SK-N-SH (cell line): ENCODE data around the gene STIL. TPM values are rescaled to one million over a fixed set of nuclear protein-coding genes. Genes with fewer than 3 reads are reported as not detected.

Experiments
- CTCF ChIA-PET: fragments of 300-600, 350-600 bp; formaldehyde crosslinking; extraction: SDS; loops from one replicate; lab custom pipeline; 2021; lab: Yijun Ruan, JAX
- POLR2A ChIA-PET: fragments of 350-600 bp; sonication (Branson Sonifier 250); formaldehyde crosslinking; extraction: SDS; loops from one replicate; lab custom pipeline; 2020; ENCODE audit warnings: antibody characterized with exemption, inconsistent platforms; lab: Yijun Ruan, JAX
- DNase-seq: peaks from one replicate; pipeline ENCODE4 v3.0.0; 2012
- H2AFZ ChIP-seq: fragments of 200-600 bp; sonication (generic); 2 replicates; pipeline ENCODE4 v1.8.1; 2016; ENCODE audit warnings: antibody characterized with exemption, mild to moderate bottlenecking, low read depth
- H3F3A ChIP-seq: fragments of 200-600 bp; sonication (generic); replicated peaks from 2 replicates; pipeline ENCODE3; 2016; ENCODE audit warnings: antibody characterized with exemption, mild to moderate bottlenecking; ENCODE audit not compliant: insufficient read depth
- H3K27ac ChIP-seq, 2 experiments: fragments of 200-500 bp in 1 of 2; fragments of 200-600 bp in 1 of 2; sonication (Bioruptor generic) in 1 of 2; sonication (generic), shearing (Covaris generic) in 1 of 2; 2 replicates each; pipeline versions ENCODE4 v1.5.1 to v1.6.1; 2014 to 2016; ENCODE audit warnings: low read depth in 2 of 2, inconsistent platforms in 1 of 2, low read length in 1 of 2, mild to moderate bottlenecking in 1 of 2, mixed read lengths in 1 of 2
- H3K27me3 ChIP-seq: fragments of 200-600 bp; sonication (generic), shearing (Covaris generic); 2 replicates; pipeline ENCODE4 v1.6.1; 2016; ENCODE audit warnings: mixed run types; ENCODE audit not compliant: insufficient read depth
- H3K36me3 ChIP-seq, 2 experiments: fragments of 200-500 bp in 1 of 2; fragments of 200-600 bp in 1 of 2; sonication (Bioruptor generic) in 1 of 2; sonication (generic) in 1 of 2; replicated peaks in 1 of 2; 2 replicates each; pipeline versions ENCODE3 to v1.5.1; 2014 to 2016; ENCODE audit warnings: low read length in 1 of 2, mild to moderate bottlenecking in 1 of 2; ENCODE audit not compliant: insufficient read depth in 2 of 2, control insufficient read depth in 1 of 2
- H3K4me1 ChIP-seq, 2 experiments: fragments of 200-500 bp in 1 of 2; fragments of 200-600 bp in 1 of 2; sonication (Bioruptor generic) in 1 of 2; sonication (generic), shearing (Covaris generic) in 1 of 2; 2 replicates each; pipeline versions ENCODE4 v1.5.1 to v1.6.1; 2014 to 2016; ENCODE audit warnings: low read depth in 1 of 2, low read length in 1 of 2, mixed run types in 1 of 2; ENCODE audit not compliant: insufficient read depth in 2 of 2, control insufficient read depth in 1 of 2
- H3K4me2 ChIP-seq: fragments of 200-600 bp; sonication (generic), shearing (Covaris generic); 2 replicates; pipeline ENCODE4 v1.6.1; 2017; ENCODE audit warnings: mixed run types
- H3K4me3 ChIP-seq, 2 experiments: fragments of 200-500 bp in 1 of 2; fragments of 200-600 bp in 1 of 2; sonication (Bioruptor generic) in 1 of 2; sonication (generic), shearing (Covaris generic) in 1 of 2; 2 replicates each; pipeline versions ENCODE4 v1.5.1 to v1.8.1; 2014 to 2016; ENCODE audit warnings: low read depth in 2 of 2, inconsistent platforms in 1 of 2, low read length in 1 of 2, mild to moderate bottlenecking in 1 of 2, mixed read lengths in 1 of 2, moderate library complexity in 1 of 2
- H3K79me2 ChIP-seq: fragments of 200-600 bp; sonication (generic); 2 replicates; pipeline ENCODE4 v1.8.1; 2017; ENCODE audit warnings: mild to moderate bottlenecking; ENCODE audit not compliant: insufficient read depth
- H3K9ac ChIP-seq: fragments of 200-600 bp; sonication (generic); 2 replicates; pipeline ENCODE4 v1.6.1; 2017; ENCODE audit warnings: mixed run types
- H3K9me2 ChIP-seq: fragments of 200-600 bp; sonication (generic); 2 replicates; pipeline ENCODE4 v1.6.1; 2017; ENCODE audit warnings: mixed run types
- H3K9me3 ChIP-seq: fragments of 200-600 bp; sonication (generic); 2 replicates; pipeline ENCODE4 v1.6.1; 2017; ENCODE audit warnings: mixed run types, mild to moderate bottlenecking, moderate library complexity
- H4K20me1 ChIP-seq: fragments of 200-600 bp; sonication (generic); 2 replicates; pipeline ENCODE4 v1.6.1; 2017; ENCODE audit warnings: mild to moderate bottlenecking, mixed run types; ENCODE audit not compliant: insufficient read depth
- ELF1 ChIP-seq: IDR thresholded peaks from 2 replicates; pipeline ENCODE4 v1.4.0; 2012
- EZH2phosphoT487 ChIP-seq: fragments of 200-600 bp; sonication (generic); IDR thresholded peaks from 2 replicates; pipeline ENCODE4 v1.6.1; 2017; ENCODE audit warnings: low read depth, mixed run types, mild to moderate bottlenecking, antibody characterized with exemption, moderate library complexity, borderline replicate concordance
- FOSL2 ChIP-seq: IDR thresholded peaks from 2 replicates; pipeline ENCODE4 v1.4.0; 2012; ENCODE audit warnings: low read depth, mild to moderate bottlenecking, moderate library complexity, borderline replicate concordance
- FOXM1 ChIP-seq: IDR thresholded peaks from 2 replicates; pipeline ENCODE4 v1.4.0; 2012; ENCODE audit warnings: low read depth, mild to moderate bottlenecking
- GABPA ChIP-seq: IDR thresholded peaks from 2 replicates; pipeline ENCODE4 v1.4.0; 2012; ENCODE audit warnings: low read depth, mild to moderate bottlenecking
- JUND ChIP-seq: IDR thresholded peaks from 2 replicates; pipeline ENCODE4 v1.4.0; 2012
- MXI1 ChIP-seq: IDR thresholded peaks from 2 replicates; pipeline ENCODE4 v1.6.1; 2012; ENCODE audit warnings: mild to moderate bottlenecking, low read depth, low read length, improper control_type of control experiment
- NRF1 ChIP-seq: IDR thresholded peaks from 2 replicates; pipeline ENCODE4 v1.6.1; 2012; ENCODE audit warnings: low read depth, mild to moderate bottlenecking, low read length
- POLR2AphosphoS5 ChIP-seq: IDR thresholded peaks from 2 replicates; pipeline ENCODE4 v1.6.1; 2012; ENCODE audit warnings: low read depth, low read length
- RCOR1 ChIP-seq: fragments of 150-350 bp; IDR thresholded peaks from 2 replicates; pipeline ENCODE4 v1.6.1; 2017; ENCODE audit warnings: antibody characterized with exemption, low read length
- RXRA ChIP-seq: IDR thresholded peaks from 2 replicates; pipeline ENCODE4 v1.4.0; 2012; ENCODE audit warnings: low read depth, mild to moderate bottlenecking, borderline replicate concordance
- SIN3A ChIP-seq: IDR thresholded peaks from 2 replicates; pipeline ENCODE4 v1.6.1; 2012; ENCODE audit warnings: low read depth, mild to moderate bottlenecking, low read length, moderate library complexity, borderline replicate concordance
- SMC3 ChIP-seq: IDR thresholded peaks from 2 replicates; pipeline ENCODE4 v1.6.1; 2012; ENCODE audit warnings: low read depth, low read length, improper control_type of control experiment
- TCF12 ChIP-seq: IDR thresholded peaks from 2 replicates; pipeline ENCODE4 v1.4.0; 2012
- WGBS: methylation state at CpG from one replicate; pipeline ENCODE4 v1.1.6; 2017; ENCODE audit warnings: low lambda C conversion rate; 5-methylcytosine and 5-hydroxymethylcytosine counted together
- polyA plus RNA-seq, 3 experiments: library from polyadenylated mRNA; depleted of rRNA; stranded (reverse); fragments of >200 nt; gene quantifications; 2 replicates each; pipeline ENCODE4 v1.2.3, GENCODE V29; 2012
- TF ChIP-seq, protein P1 (sequence below): fragments of 200-600 bp; sonication (generic); IDR thresholded peaks from 2 replicates; pipeline ENCODE4 v1.6.1; 2017; ENCODE audit warnings: antibody characterized with exemption, mild to moderate bottlenecking, moderate library complexity
- TF ChIP-seq, protein P2 (sequence below): IDR thresholded peaks from 2 replicates; pipeline ENCODE4; 2012
- TF ChIP-seq, protein P3 (sequence below): IDR thresholded peaks from 2 replicates; pipeline ENCODE4 v1.4.0; 2012; ENCODE audit warnings: low read depth, borderline replicate concordance
- TF ChIP-seq, protein P4 (sequence below): IDR thresholded peaks from 2 replicates; pipeline ENCODE4 v1.4.0; 2012; ENCODE audit warnings: low read depth, borderline replicate concordance

Gene STIL
- polyA plus RNA-seq, 1 of the 3 experiments (the other 2 are of a cell fraction), result 4.9 TPM

DNA sequence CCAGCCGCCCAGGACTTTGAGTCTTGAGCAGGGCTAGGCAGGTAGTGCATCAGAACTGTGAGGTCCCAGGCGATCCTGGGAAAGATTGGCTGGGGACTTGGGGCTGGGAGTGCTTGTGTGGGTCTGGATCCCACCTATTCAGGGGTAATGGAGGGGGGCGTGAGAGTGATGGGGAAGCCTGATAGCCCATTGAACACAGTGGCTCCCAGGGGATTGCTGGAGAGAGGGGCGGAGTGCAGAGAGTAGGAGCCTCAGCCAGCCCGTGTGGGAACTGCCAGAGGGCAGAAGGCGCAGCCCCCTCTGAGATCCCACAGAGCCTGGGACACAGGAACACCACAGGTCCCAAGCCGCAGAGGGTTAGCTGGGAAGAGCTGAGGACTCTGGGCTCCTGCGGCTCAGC, 104.9 kb downstream of the STIL start (continued):
- TF ChIP-seq NRF1 (no peak), ELF1 (no peak)
- TF ChIP-seq, all 33 proteins: peak for 0

DNA sequence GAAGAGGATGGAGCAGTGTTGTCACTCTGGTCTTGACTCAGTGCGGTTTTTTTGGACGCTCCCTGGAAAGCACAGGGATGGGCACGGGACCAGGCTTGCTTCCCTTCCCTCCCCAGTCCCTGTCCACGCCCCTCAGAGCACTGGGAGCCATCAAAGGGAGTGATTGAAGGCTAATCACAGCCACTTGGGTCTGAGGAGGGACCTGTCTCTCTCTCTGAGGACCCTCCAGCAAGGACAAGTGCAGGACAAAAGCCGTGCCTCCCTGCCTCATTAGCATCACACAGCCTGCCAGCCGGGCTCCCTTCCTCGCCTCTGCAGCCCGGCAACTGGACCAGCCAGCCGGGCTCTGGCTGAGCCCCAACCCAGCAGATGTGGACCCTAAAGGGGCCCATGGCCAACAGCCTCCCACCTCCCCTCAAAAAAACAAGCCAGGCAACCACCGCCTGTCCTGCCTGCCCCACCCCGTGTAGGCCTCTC, 105.5 kb downstream of the STIL start:
- Histone ChIP-seq H3F3A (no peaks in the 10 kb centered on the region), H3K9me2 (no peaks in the 10 kb centered on the region), H4K20me1 (no peaks in the 10 kb centered on the region), H3K4me3 (no peak overlapping the region), H3K9me3 (no peaks in the 10 kb centered on the region), H3K4me1 (no peaks in the 10 kb centered on the region), H3K4me2 (no peak overlapping the region), H3K36me3 (no peaks in the 10 kb centered on the region), H3K79me2 (no peaks in the 10 kb centered on the region), H3K27me3 (peaks cover 10% of the 10 kb centered on the region; the same call in 1 of the 2 replicates), H3K27ac (no peak overlapping the region), H2AFZ (no peak overlapping the region), H3K9ac (no peak overlapping the region)
- WGBS, result 84% methylated on average over 6 of the region's 11 CpGs
- no peak for TF ChIP-seq FOSL2
- no peak for TF ChIP-seq POLR2AphosphoS5
- TF ChIP-seq NRF1, result no peak
- TF ChIP-seq RCOR1, result no peak
- no peak for TF ChIP-seq TCF12
- TF ChIP-seq, protein P1, sequence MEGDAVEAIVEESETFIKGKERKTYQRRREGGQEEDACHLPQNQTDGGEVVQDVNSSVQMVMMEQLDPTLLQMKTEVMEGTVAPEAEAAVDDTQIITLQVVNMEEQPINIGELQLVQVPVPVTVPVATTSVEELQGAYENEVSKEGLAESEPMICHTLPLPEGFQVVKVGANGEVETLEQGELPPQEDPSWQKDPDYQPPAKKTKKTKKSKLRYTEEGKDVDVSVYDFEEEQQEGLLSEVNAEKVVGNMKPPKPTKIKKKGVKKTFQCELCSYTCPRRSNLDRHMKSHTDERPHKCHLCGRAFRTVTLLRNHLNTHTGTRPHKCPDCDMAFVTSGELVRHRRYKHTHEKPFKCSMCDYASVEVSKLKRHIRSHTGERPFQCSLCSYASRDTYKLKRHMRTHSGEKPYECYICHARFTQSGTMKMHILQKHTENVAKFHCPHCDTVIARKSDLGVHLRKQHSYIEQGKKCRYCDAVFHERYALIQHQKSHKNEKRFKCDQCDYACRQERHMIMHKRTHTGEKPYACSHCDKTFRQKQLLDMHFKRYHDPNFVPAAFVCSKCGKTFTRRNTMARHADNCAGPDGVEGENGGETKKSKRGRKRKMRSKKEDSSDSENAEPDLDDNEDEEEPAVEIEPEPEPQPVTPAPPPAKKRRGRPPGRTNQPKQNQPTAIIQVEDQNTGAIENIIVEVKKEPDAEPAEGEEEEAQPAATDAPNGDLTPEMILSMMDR, result no peak
- TF ChIP-seq SMC3, result no peak
- TF ChIP-seq JUND, result no peak
- TF ChIP-seq RXRA, result no peak
- TF ChIP-seq, protein P2, sequence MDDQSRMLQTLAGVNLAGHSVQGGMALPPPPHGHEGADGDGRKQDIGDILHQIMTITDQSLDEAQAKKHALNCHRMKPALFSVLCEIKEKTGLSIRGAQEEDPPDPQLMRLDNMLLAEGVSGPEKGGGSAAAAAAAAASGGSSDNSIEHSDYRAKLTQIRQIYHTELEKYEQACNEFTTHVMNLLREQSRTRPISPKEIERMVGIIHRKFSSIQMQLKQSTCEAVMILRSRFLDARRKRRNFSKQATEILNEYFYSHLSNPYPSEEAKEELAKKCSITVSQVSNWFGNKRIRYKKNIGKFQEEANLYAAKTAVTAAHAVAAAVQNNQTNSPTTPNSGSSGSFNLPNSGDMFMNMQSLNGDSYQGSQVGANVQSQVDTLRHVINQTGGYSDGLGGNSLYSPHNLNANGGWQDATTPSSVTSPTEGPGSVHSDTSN, result no peak
- ChIA-PET CTCF (interaction anchor here (1.1 to 4.2 kb wide), 3 partner anchors 15 to 54 kb away, joined by 3 to 25 read pairs (median 3); no protein-coding TSS in a partner anchor), POLR2A (no interaction called here)
- no peak for DNase-seq

DNA sequence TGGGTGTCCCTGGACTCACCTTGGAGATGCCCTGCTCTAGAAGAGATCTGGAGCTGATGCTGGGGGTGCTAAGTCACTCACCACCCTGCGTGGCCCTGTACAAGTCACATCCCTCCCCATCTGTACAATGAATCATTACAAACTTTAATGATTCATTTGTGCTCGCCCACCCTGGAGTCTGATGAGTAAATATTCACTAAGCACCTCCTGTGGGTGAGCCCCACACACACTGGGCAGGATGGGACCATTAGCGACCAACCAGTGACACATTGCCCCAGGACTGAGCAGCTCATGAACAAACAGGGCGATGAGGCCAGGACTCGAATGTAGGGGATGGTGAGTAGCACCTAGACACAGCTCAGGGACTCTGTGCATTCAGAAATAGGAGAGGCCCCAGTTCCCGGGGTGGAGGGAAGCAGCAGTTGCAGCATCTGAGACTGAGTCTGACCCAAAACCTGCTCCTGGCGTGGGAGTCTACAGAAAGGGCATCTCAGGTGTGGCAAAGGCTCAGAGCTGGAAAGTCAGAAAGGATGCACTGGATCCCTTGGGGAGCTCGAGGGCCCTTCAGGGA, 106.1 kb downstream of the STIL start:
- TF ChIP-seq, protein P3, sequence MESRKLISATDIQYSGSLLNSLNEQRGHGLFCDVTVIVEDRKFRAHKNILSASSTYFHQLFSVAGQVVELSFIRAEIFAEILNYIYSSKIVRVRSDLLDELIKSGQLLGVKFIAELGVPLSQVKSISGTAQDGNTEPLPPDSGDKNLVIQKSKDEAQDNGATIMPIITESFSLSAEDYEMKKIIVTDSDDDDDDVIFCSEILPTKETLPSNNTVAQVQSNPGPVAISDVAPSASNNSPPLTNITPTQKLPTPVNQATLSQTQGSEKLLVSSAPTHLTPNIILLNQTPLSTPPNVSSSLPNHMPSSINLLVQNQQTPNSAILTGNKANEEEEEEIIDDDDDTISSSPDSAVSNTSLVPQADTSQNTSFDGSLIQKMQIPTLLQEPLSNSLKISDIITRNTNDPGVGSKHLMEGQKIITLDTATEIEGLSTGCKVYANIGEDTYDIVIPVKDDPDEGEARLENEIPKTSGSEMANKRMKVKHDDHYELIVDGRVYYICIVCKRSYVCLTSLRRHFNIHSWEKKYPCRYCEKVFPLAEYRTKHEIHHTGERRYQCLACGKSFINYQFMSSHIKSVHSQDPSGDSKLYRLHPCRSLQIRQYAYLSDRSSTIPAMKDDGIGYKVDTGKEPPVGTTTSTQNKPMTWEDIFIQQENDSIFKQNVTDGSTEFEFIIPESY, result no peak
- TF ChIP-seq MXI1 (no peak), JUND (no peak), NRF1 (no peak), SIN3A (no peak), GABPA (no peak), EZH2phosphoT487 (no peak), ELF1 (no peak), FOXM1 (no peak)
- TF ChIP-seq, protein P2, result no peak
- TF ChIP-seq, protein P4, sequence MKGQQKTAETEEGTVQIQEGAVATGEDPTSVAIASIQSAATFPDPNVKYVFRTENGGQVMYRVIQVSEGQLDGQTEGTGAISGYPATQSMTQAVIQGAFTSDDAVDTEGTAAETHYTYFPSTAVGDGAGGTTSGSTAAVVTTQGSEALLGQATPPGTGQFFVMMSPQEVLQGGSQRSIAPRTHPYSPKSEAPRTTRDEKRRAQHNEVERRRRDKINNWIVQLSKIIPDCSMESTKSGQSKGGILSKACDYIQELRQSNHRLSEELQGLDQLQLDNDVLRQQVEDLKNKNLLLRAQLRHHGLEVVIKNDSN, result no peak
- TF ChIP-seq, all 33 proteins: peak for 0
- Histone ChIP-seq H3K27me3 (peaks cover 10% of the 10 kb centered on the region; the same call in 1 of the 2 replicates), H3K27ac (no peak overlapping the region), H3K79me2 (no peaks in the 10 kb centered on the region), H4K20me1 (no peaks in the 10 kb centered on the region), H3F3A (no peaks in the 10 kb centered on the region), H3K9me3 (no peaks in the 10 kb centered on the region), H3K4me3 (no peak overlapping the region), H2AFZ (no peak overlapping the region), H3K4me1 (no peaks in the 10 kb centered on the region), H3K36me3 (no peaks in the 10 kb centered on the region), H3K9me2 (no peaks in the 10 kb centered on the region), H3K9ac (no peak overlapping the region), H3K4me2 (no peak overlapping the region)
- DNase-seq, result no peak
- ChIA-PET POLR2A (no interaction called here), CTCF (interaction anchor here (1.1 to 4.2 kb wide), 2 partner anchors 15 to 55 kb away, joined by 3 to 25 read pairs; no protein-coding TSS in a partner anchor)
- 36% methylated on average over 8 of the region's 8 CpGs for WGBS
